Activated naive CD4-positive, alpha-beta T cell treated with anti-CD3 and anti-CD28 coated beads, Interleukin-2, amount 50 U/mL, for 16 hours (primary cell): Measurements from ENCODE around the gene LMX1B.

Experiments used
- DNase-seq: peaks from one replicate; pipeline ENCODE4 v3.0.0-alpha.2; 2020

Gene LMX1B

GRCh38 chr9:126619361-126620135 is 5.8 kb downstream of the LMX1B start:
- no peak for DNase-seq

- no peak for DNase-seq
Measured at GRCh38 chr9:126620478-126620877, 6.8 kb downstream of the LMX1B start.

- DNase-seq, result no peak
Measured at GRCh38 chr9:126621061-126621918, 7.6 kb downstream of the LMX1B start.

GRCh38 chr9:126621919-126622735 is 8.4 kb downstream of the LMX1B start:
- no peak for DNase-seq

- DNase-seq, result no peak
Measured at GRCh38 chr9:126623314-126623666, 9.6 kb downstream of the LMX1B start.

GRCh38 chr9:126623667-126624478 is 10.1 kb downstream of the LMX1B start:
- DNase-seq, result no peak

GRCh38 chr9:126624479-126624826 is 10.7 kb downstream of the LMX1B start:
- DNase-seq, result no peak

GRCh38 chr9:126624912-126625311 is 11.2 kb downstream of the LMX1B start:
- DNase-seq, result no peak

- DNase-seq, result no peak
Measured at GRCh38 chr9:126625329-126626126, 11.8 kb downstream of the LMX1B start.

- DNase-seq, result no peak
Measured at GRCh38 chr9:126626127-126626925, 12.6 kb downstream of the LMX1B start.

- no peak for DNase-seq
Measured at GRCh38 chr9:126626926-126627233, 13.2 kb downstream of the LMX1B start.

GRCh38 chr9:126628146-126628545 is 14.4 kb downstream of the LMX1B start:
- DNase-seq, result no peak

- no peak for DNase-seq
Measured at GRCh38 chr9:126628969-126629674, 15.4 kb downstream of the LMX1B start.

- no peak for DNase-seq
Measured at GRCh38 chr9:126630458-126631237, 16.9 kb downstream of the LMX1B start.

GRCh38 chr9:126631254-126631653 is 17.5 kb downstream of the LMX1B start:
- no peak for DNase-seq

- DNase-seq, result no peak
Measured at GRCh38 chr9:126633881-126634558, 20.3 kb downstream of the LMX1B start.

- no peak for DNase-seq
Measured at GRCh38 chr9:126635061-126635460, 21.3 kb downstream of the LMX1B start.

- DNase-seq, result no peak
Measured at GRCh38 chr9:126635661-126636439, 22.1 kb downstream of the LMX1B start.
